ENCODE measurements around the gene ST7.

ST7 gene

DNA sequence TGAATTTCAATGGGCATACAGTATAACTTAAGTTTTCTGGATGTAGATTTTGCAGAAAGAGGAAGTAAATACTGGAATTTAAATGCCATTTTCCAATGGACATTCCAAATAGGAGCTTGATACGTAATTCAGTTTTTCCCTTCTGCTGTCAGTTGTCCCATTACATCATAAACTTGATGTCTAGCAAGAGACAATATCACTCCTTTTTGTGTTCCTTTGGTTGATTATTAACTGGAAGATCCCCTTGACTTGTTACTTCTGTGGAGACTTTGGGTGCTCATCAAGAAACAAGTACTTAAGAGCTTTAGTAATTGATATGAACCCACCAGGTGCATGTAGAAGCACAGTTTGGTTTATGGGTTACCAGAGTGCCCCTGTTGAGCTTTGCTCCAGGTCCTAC is 116.1 kb downstream of the ST7 start:
- no peak for DNase-seq

GRCh38 chr7:117071551-117071950 is 118.2 kb downstream of the ST7 start:
- no peak for DNase-seq

DNA sequence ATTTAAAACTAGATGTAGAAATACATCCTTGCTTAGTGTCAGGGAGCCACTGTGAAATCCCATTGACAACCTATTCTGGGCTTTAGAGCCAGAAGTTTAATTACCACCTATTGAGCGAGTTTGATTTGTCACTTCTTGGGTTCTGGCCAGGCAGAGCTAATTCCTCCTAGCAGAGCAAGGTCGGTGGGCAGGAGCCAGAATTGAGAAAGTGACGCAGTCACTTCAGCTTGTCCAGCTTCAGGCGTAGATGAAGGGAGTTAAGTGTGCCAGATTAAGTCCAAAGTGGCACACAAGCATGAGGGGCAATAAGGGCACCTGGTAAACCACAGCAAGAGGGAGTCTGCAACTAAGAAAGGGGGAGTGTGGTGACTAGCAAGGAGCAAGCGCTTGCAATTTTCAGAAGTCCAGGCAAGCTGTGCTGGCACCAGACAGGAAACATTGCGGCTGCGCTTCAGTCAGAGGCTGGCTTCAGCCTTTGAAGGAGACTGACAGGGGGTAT is 119.4 kb downstream of the ST7 start:
- DNase-seq: no peak

GRCh38 chr7:117074378-117074777 is 121.1 kb downstream of the ST7 start:
- DNase-seq: no peak

DNA sequence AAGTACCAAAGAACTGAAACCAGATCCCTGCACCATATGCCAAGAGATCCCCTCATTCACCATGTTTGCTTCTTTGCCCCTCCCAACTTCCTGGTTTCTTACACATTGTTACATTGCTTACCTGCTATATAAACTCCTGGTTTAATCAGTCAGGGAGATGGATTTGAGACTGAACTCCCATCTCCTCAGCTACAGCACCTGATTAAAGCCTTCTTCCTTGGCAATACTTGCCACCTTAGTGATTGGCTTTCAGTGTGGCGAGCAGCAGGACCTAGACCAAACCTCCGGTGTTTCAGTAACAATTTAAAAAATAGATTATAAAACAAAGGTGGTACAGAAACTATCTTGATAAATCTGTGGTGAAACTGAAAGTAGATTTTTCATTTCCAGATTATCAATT is 122.6 kb downstream of the ST7 start:
- DNase-seq: no peak

DNA sequence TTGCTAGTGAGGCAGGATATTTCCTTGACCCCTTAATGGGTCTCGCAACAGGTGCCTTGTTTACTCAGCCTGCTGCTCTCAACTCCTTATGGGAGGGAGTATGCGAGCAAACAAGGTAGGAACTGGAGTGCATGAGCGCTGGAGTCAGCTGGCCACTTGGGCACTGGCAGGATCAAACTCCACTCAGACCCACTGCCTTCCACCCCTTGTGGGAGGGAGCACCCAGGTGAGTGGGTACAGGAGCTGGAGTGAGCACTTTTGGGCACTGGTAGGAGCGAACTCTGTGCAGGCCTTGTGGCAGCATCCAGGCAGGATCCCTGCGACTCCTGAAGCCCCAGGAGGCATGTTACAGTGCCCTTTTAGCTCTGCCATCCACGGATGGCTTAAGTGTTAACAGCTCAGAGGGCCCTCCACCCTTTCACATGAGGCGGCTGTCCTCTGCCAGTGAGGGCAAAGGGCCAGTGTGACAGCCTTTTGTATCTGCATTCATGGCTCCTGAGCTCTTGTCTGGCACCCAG is 123.2 kb downstream of the ST7 start:
- no peak for DNase-seq

DNA sequence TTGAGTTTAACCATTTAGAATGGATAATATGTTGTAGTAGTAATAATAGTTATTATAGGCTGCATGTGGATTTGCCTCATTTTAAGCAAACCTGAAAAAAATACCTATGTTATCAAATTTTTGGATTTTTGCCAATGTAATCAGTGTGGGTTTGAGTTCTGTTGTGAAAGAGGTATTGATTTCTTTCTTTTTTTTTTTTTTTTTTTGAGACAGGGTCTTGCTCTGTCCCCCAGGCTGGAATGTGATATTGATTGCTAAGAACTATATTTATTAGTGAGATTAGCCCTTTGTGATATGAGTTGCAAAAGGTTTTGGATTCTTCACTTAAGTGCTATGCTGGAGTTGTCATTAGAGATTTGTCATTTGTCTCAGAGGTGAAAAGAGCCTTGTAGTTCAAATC is 124.4 kb downstream of the ST7 start:
- DNase-seq: no peak

- DNase-seq: no peak
Observed at GRCh38 chr7:117082647-117083046, 129.3 kb downstream of the ST7 start.

GRCh38 chr7:117083648-117084047 is 130.3 kb downstream of the ST7 start:
- DNase-seq: no peak

GRCh38 chr7:117084286-117084685 is 131.0 kb downstream of the ST7 start:
- DNase-seq: no peak

- DNase-seq: no peak
Observed at GRCh38 chr7:117085275-117085674, 132.0 kb downstream of the ST7 start.

DNA sequence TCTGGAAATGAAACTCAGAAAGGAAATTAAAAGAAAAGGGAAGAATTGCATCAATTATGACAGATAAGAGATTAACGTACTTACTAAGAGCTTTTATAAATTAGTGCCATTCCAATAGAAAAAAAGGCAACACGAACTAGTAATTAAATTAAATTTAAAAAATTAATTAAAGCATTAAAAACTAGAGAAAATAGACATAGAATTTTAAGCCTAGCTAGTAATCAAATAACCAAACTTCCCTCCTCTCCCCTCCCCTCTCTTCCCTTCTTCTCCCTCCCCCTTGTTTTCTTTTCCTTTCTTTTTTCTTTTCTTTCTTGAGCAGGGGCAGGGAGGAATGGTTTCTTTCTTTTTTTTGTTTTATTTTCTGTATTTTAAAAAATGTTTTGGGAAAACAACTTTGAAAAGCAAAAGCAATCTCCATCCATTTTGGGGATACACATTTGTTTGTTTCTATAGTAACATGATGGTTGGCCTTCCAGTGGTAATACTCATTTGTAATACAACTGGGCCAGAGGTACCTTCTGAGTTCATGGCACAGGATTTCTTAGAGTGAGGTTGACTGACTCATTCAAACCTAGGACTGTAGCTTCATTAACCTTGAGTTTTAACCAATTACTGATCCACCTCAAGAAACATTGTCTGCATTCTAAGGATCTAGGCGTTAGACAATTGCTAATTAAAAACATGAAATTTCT is 132.6 kb downstream of the ST7 start:
- DNase-seq: no peak

GRCh38 chr7:117086788-117087187 is 133.5 kb downstream of the ST7 start:
- peak in 1 of 2 experiments; percentile 8 for DNase-seq

GRCh38 chr7:117087639-117088396 is 134.5 kb downstream of the ST7 start:
- DNase-seq: no peak

DNA sequence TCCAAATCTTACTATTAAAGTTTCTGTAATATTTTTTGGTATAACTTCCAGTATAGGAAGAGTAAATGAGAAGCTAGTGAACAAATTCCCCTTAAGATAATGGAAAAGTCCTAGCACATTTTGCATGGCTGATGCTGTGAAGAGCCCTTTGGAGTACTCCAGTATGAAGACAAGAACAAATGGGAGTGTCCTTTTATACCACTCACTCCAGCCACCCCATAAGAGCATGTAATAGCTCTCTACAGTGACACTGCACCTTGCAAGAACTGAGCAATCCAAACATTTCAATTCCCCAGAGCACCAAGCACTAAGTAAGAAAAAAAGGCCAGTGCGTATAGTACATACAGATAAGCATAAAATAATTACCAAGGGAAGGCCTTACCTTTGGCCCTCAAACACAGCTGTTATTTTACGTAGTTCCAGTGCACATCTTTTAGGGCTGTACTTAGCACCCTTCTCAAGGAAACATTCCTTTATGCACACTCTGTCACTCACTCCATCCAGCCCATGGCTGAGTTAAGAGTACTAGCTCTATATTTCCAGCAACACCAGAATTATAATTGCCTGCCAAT is 135.4 kb downstream of the ST7 start:
- no peak for DNase-seq

- no peak for DNase-seq
Observed at GRCh38 chr7:117090791-117091190, 137.5 kb downstream of the ST7 start.

GRCh38 chr7:117091721-117092120 is 138.4 kb downstream of the ST7 start:
- DNase-seq: no peak

DNA sequence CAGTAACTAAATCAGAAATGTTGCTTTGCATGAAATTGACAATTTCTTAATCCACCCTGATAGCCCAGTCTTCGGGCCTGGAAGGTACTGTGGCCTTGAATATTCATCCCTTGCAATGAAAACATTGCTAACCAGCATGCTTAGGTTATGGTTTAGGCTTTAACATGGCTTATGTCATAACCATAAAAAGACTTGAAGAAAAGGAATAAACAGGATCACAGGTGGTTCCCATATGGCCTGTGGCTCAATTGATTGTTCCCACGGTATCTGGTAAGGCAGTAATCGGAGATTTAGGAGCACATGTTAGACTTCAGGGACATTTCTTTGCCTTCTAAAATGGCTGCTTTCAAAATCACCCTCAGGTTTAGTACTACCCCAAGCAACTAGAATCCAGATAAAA is 139.5 kb downstream of the ST7 start:
- no peak for DNase-seq

DNA sequence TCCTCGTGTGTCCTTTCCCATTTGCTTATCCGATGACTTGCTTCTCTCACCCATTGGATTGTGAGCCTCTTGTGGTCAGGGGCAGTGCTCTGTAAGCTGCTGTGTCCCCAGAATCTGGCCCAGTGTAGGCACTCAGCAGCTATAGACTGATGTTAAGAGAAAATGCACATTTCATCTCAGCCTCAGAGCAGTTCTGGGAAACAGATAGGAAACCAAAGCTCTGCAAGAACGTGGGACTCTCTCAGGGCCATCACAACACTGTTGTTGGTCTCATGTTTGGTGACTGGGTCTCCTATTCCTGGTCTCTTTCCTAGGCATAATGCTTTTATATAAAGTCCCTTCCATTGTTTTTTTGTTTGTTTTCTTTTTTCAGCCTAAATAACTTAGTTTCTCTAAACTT is 141.2 kb downstream of the ST7 start:
- DNase-seq: no peak

- DNase-seq: no peak
Observed at GRCh38 chr7:117095055-117095454, 141.8 kb downstream of the ST7 start.

DNA sequence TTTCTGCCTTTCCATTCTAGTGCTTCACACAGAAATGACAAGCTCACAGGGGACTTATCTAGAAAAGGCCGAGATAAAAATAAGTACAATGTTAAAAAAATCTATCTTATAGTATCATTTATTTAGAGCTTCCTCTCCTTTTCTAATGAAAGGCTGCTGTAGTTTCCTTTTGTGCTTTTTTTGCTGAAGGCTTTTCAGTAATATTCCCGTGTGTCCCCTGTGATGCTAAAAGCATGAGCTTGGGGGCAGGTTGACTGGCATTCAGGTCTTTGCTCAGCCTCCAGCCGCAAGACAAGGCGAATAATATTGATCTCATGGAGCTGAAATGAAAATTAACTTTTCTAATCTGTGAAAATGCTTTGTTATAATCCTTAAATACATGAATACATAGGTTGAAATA is 143.0 kb downstream of the ST7 start:
- DNase-seq: no peak

- DNase-seq: no peak
Observed at GRCh38 chr7:117096942-117097341, 143.6 kb downstream of the ST7 start.

- DNase-seq: no peak
Observed at GRCh38 chr7:117097860-117098259, 144.6 kb downstream of the ST7 start.

DNA sequence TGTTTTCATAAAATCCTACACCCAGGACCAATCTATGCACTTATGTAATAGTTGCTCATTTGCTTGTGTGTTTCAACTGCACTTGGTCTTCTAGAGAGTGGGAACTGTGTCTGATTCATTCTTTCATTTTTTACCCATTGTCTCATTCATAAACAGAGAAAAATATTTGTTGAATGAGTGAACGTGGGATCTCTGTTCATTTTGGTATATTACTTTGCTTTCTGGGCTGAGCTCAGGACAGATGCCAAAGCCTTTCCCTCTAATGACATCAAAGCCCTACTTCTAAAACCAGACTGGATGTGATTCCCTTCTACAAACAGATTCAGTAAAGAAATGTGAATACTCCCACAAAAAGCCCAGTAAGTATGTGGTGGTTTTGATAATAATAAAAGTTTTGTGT is 145.2 kb downstream of the ST7 start:
- no peak for DNase-seq

Measured in activated CD4-positive, alpha-beta T cell treated with anti-CD3 and anti-CD28 coated beads, Interleukin-2, amount 50 U/mL, for 48 hours (primary cell).